ENCODE data around the gene GRB2.
"Not testable (repeated sequence)": the region's sequence is repeated elsewhere in the genome, so short reads cannot be mapped to it uniquely, and the experiment has no call there.

The GRB2 gene

DNA sequence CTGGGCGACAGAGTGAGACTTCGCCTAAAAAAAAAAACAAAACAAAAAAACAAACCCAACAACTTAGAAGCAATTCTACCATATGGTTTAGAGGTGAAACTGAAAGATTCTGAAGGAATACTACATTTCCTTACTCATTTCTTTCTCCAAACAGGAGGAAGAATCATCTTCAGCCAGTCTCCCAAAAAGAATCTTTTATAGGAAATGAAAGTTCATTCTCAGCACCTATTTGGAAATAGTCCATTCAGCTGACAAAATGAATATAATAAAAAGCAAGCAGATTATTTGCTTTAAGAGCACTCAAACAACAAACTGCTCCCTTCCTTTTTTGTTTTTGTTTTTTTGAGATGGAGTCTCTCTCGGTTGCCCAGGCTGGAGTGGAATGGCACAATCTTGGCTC lies 17.7 kb downstream of the GRB2 start:
- Mint-ChIP-seq H3K27ac (no peak overlapping the region), H3K4me3 (no peak overlapping the region)

DNA sequence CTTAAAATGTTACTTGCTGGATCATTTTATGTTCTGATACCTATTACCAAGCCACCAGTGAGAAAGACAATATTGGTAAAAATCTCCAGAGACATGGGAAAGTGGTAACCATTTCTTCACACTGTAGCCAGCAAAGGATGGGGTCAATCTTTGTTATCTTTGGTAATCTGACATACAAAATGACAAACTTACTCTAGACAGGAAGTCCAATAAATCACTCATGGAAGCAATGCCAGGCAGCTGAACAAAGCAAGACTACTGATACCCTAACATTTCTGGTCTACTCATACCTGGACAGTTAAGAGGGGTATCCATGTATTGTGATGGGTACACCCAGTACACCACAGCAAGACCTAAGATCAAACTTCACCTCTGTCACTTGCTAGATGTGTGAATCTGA lies 19.0 kb downstream of the GRB2 start:
- H3K9me3 Mint-ChIP-seq: no peaks in the 10 kb centered on the region
- H3K4me1 Mint-ChIP-seq: peaks cover 19% of the 10 kb centered on the region
- TF ChIP-seq, protein P1, sequence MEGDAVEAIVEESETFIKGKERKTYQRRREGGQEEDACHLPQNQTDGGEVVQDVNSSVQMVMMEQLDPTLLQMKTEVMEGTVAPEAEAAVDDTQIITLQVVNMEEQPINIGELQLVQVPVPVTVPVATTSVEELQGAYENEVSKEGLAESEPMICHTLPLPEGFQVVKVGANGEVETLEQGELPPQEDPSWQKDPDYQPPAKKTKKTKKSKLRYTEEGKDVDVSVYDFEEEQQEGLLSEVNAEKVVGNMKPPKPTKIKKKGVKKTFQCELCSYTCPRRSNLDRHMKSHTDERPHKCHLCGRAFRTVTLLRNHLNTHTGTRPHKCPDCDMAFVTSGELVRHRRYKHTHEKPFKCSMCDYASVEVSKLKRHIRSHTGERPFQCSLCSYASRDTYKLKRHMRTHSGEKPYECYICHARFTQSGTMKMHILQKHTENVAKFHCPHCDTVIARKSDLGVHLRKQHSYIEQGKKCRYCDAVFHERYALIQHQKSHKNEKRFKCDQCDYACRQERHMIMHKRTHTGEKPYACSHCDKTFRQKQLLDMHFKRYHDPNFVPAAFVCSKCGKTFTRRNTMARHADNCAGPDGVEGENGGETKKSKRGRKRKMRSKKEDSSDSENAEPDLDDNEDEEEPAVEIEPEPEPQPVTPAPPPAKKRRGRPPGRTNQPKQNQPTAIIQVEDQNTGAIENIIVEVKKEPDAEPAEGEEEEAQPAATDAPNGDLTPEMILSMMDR (IDR thresholded peaks at IDR 0.05; ENCODE audit: unreplicated experiment in 3 of 3): no peak
- H3K27ac Mint-ChIP-seq: no peak overlapping the region
- H3K36me3 Mint-ChIP-seq (ENCODE audit: low read depth): peaks cover 27% of the 10 kb centered on the region
- no peak overlapping the region for H3K4me3 Mint-ChIP-seq
- H3K27me3 Mint-ChIP-seq (ENCODE audit: low read depth): no peaks in the 10 kb centered on the region

More for the DNA sequence above, 17.7 kb downstream of the GRB2 start:
- TF ChIP-seq, protein P1 (IDR thresholded peaks at IDR 0.05; ENCODE audit: unreplicated experiment in 3 of 3): no peak
- Mint-ChIP-seq H3K36me3 (ENCODE audit: low read depth) (peaks cover 31% of the 10 kb centered on the region), H3K27me3 (ENCODE audit: low read depth) (no peaks in the 10 kb centered on the region), H3K9me3 (no peaks in the 10 kb centered on the region), H3K4me1 (peaks cover 28% of the 10 kb centered on the region)

DNA sequence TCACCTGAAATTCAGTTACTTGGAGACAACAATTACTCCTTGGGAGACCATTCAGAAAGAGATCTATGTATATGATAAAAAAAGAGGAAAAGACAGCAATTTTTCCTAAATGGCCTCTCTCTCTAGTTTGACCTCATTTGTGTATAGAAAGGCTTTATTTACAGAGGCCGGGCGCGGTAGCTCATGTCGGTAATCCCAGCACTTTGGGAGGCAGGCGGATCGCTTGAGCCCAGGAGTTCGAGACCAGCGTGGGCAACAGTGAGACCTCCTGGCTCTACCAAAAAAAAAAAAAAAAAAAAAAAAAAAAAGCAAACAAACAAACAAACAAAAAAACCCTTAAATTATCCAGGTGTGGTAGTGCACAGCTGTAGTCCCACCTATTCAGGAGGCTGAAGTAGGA lies 20.7 kb downstream of the GRB2 start:
- Mint-ChIP-seq H3K27ac (no peak overlapping the region), H3K27me3 (ENCODE audit: low read depth) (no peaks in the 10 kb centered on the region), H3K36me3 (ENCODE audit: low read depth) (peaks cover 17% of the 10 kb centered on the region), H3K4me1 (peaks cover 21% of the 10 kb centered on the region), H3K9me3 (no peaks in the 10 kb centered on the region), H3K4me3 (no peak overlapping the region)
- TF ChIP-seq, protein P1 (IDR thresholded peaks at IDR 0.05; ENCODE audit: unreplicated experiment in 3 of 3): no peak

DNA sequence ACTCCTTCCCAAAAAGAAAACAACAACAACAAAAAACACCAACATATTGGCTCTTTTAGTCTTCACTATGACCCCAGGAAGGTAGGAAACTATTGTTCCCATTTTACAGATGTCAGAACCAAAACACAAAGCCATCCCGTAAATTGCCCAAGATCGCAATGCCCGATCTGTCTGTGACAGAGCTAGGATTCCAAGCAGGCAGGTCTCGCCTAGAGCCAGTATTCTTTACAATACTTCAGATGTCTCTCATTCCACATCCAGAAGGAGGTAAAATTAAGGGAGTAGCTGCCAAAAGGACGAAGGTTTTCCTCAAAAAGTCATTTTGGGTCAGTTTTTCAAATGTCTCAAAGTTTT lies 21.7 kb downstream of the GRB2 start:
- peaks cover 16% of the 10 kb centered on the region for H3K4me1 Mint-ChIP-seq
- H3K4me3 Mint-ChIP-seq: no peak overlapping the region
- no peak overlapping the region for H3K27ac Mint-ChIP-seq
- H3K36me3 Mint-ChIP-seq (ENCODE audit: low read depth): peaks cover 12% of the 10 kb centered on the region
- H3K27me3 Mint-ChIP-seq (ENCODE audit: low read depth): no peaks in the 10 kb centered on the region
- H3K9me3 Mint-ChIP-seq: no peaks in the 10 kb centered on the region
- TF ChIP-seq, protein P1 (IDR thresholded peaks at IDR 0.05; ENCODE audit: unreplicated experiment in 3 of 3): no peak

DNA sequence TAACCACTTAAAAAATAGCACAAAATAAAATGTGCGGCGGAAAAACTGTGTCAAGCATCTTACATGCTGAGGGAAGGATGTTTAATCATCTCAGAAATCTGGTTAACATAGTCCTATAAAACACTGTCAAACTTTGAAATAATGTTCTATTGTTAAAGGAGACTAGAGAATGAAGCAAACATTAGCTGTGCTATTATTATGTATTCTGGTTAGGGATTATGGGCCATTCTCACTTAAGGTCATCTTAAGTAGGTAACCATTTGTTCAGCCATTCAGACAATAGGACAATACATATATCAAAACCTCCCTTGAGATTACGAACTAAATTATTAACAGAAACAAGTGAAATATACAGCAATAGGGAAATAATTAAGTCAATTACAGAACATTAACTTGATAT lies 24.7 kb downstream of the GRB2 start:
- H3K9me3 Mint-ChIP-seq: no peaks in the 10 kb centered on the region
- TF ChIP-seq, protein P1 (IDR thresholded peaks at IDR 0.05; ENCODE audit: unreplicated experiment in 3 of 3): no peak
- peaks cover 14% of the 10 kb centered on the region for H3K4me1 Mint-ChIP-seq

DNA sequence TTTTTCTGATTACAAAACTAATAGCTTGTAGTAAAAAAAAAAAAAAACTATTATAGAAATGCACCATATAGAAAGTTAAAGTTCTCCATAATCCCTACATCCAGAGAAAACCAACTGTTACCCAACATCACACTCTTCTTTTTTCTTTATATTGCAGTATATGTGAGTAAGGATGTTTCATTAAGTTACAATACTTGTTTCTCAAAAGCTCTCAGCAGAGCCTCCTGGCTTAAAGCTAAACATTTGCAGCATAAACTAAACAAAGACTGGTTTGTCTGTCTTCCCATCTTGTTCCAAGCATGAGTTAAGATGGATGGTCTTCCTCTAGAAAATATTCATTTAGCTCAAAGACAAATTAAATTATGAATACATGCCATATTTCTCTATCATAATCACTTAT lies 25.2 kb downstream of the GRB2 start:
- peak overlapping the region in 2 of 3 experiments; percentile 9 to 35 for H3K27ac Mint-ChIP-seq
- peaks cover 2% of the 10 kb centered on the region for H3K36me3 Mint-ChIP-seq (ENCODE audit: low read depth)
- peaks cover 14% of the 10 kb centered on the region for H3K4me1 Mint-ChIP-seq
- TF ChIP-seq, protein P1 (IDR thresholded peaks at IDR 0.05; ENCODE audit: unreplicated experiment in 3 of 3): no peak
- no peaks in the 10 kb centered on the region for H3K9me3 Mint-ChIP-seq
- no peaks in the 10 kb centered on the region for H3K27me3 Mint-ChIP-seq (ENCODE audit: low read depth)
- H3K4me3 Mint-ChIP-seq: no peak overlapping the region

More for the DNA sequence above, 24.7 kb downstream of the GRB2 start:
- Mint-ChIP-seq H3K27me3 (ENCODE audit: low read depth) (no peaks in the 10 kb centered on the region), H3K4me3 (no peak overlapping the region), H3K27ac (peak overlapping the region in 2 of 3 experiments; percentile 9 to 35), H3K36me3 (ENCODE audit: low read depth) (no peaks in the 10 kb centered on the region)

DNA sequence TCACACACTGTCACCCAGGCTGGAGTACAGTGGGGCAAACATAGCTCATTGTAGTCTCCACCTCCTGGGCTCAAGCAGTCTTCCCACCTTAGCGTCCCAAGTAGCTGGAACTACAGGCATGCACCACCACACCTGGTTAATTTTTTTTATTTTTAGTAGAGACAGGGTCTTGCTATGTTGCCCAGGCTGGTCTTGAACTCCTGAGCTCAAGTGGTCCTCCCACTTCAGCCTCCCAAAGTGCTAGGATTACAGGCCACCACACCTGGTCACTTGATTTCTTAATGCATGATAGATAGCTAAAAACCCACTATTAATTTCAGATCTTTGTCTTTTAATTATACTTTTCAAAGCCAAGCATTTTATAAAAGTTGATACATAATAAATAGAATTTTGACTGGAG lies 26.1 kb downstream of the GRB2 start:
- not testable (repeated sequence) for H3K27ac Mint-ChIP-seq; H3K27me3 Mint-ChIP-seq (ENCODE audit: low read depth); H3K9me3 Mint-ChIP-seq; H3K4me3 Mint-ChIP-seq
- peaks cover 14% of the 10 kb centered on the region for H3K4me1 Mint-ChIP-seq
- peaks cover 11% of the 10 kb centered on the region for H3K36me3 Mint-ChIP-seq (ENCODE audit: low read depth)

Measured in nephron (organoid).